ENCODE measurements around the gene TSPY8. TPM values are rescaled to one million over a fixed set of nuclear protein-coding genes. Genes with fewer than 3 reads are reported as not detected.
"Not testable (repeated sequence)": the region's sequence is repeated elsewhere in the genome, so short reads cannot be mapped to it uniquely, and the experiment has no call there.

The TSPY8 gene
- not detected for total RNA-seq (ENCODE audit: unreplicated experiment)
- long read RNA-seq = 0 reads

- H3K4me1 Mint-ChIP-seq (ENCODE audit: low read depth, unreplicated experiment); H3K36me3 Mint-ChIP-seq (ENCODE audit: unreplicated experiment); H3K27ac Mint-ChIP-seq (ENCODE audit: unreplicated experiment); H3K27me3 Mint-ChIP-seq (ENCODE audit: unreplicated experiment); H3K9me3 Mint-ChIP-seq (ENCODE audit: unreplicated experiment); DNase-seq; H3K4me3 Mint-ChIP-seq (ENCODE audit: unreplicated experiment): not testable (repeated sequence)
These were observed at the start of gene TSPY8 for GRCh38 chrY:9357497-9357896. TSS of gene TSPY8 (plus strand) at chrY:9357797. CDS start at chrY:9357843, 46 bp downstream.

- Mint-ChIP-seq H3K27ac (ENCODE audit: unreplicated experiment) (no peak overlapping the region), H3K36me3 (ENCODE audit: unreplicated experiment) (no peaks in the 10 kb centered on the region), H3K4me3 (ENCODE audit: unreplicated experiment) (no peak overlapping the region), H3K27me3 (ENCODE audit: unreplicated experiment) (no peaks in the 10 kb centered on the region), H3K4me1 (ENCODE audit: low read depth, unreplicated experiment) (no peaks in the 10 kb centered on the region), H3K9me3 (ENCODE audit: unreplicated experiment) (peaks cover 5% of the 10 kb centered on the region)
- no peak for DNase-seq
- no peak for TF ChIP-seq CTCF (IDR thresholded peaks at IDR 0.05; ENCODE audit: partially characterized antibody, unreplicated experiment)
These were observed 36.6 kb upstream of the TSPY8 start for GRCh38 chrY:9320996-9321395.

GRCh38 chrY:9337164-9337563, 20.4 kb upstream of the TSPY8 start, which contains the start of gene TSPY4:
TSS of gene TSPY4 (plus strand) at chrY:9337464. CDS start at chrY:9337510, 46 bp downstream.
- DNase-seq; H3K36me3 Mint-ChIP-seq (ENCODE audit: unreplicated experiment); H3K9me3 Mint-ChIP-seq (ENCODE audit: unreplicated experiment); H3K4me1 Mint-ChIP-seq (ENCODE audit: low read depth, unreplicated experiment); H3K27ac Mint-ChIP-seq (ENCODE audit: unreplicated experiment); H3K4me3 Mint-ChIP-seq (ENCODE audit: unreplicated experiment); H3K27me3 Mint-ChIP-seq (ENCODE audit: unreplicated experiment): not testable (repeated sequence)

GRCh38 chrY:9396527-9396926, 38.9 kb downstream of the TSPY8 start:
- H3K27me3 Mint-ChIP-seq (ENCODE audit: unreplicated experiment); H3K4me3 Mint-ChIP-seq (ENCODE audit: unreplicated experiment); DNase-seq; H3K27ac Mint-ChIP-seq (ENCODE audit: unreplicated experiment); H3K9me3 Mint-ChIP-seq (ENCODE audit: unreplicated experiment); H3K36me3 Mint-ChIP-seq (ENCODE audit: unreplicated experiment); H3K4me1 Mint-ChIP-seq (ENCODE audit: low read depth, unreplicated experiment): not testable (repeated sequence)

GRCh38 chrY:9398121-9398520, 40.5 kb downstream of the TSPY8 start, which contains the start of gene TSPY3:
TSS of gene TSPY3 (plus strand) at chrY:9398421. CDS start at chrY:9398467, 46 bp downstream.
- DNase-seq; H3K4me3 Mint-ChIP-seq (ENCODE audit: unreplicated experiment); H3K27ac Mint-ChIP-seq (ENCODE audit: unreplicated experiment); H3K9me3 Mint-ChIP-seq (ENCODE audit: unreplicated experiment); H3K4me1 Mint-ChIP-seq (ENCODE audit: low read depth, unreplicated experiment); H3K27me3 Mint-ChIP-seq (ENCODE audit: unreplicated experiment); H3K36me3 Mint-ChIP-seq (ENCODE audit: unreplicated experiment): not testable (repeated sequence)

Other genes starting within 250 kb of the TSPY8 start
- not detected for gene TSPY4, start 20.3 kb upstream of the TSPY8 start, total RNA-seq (ENCODE audit: unreplicated experiment)
- not detected for gene TSPY3, start 40.6 kb downstream of the TSPY8 start, total RNA-seq (ENCODE audit: unreplicated experiment)
- gene TSPY1, start 109.2 kb downstream of the TSPY8 start, total RNA-seq (ENCODE audit: unreplicated experiment) = not detected
- gene TSPY9, start 129.5 kb downstream of the TSPY8 start, total RNA-seq (ENCODE audit: unreplicated experiment) = not detected
- gene TSPY10, start 170.1 kb downstream of the TSPY8 start, total RNA-seq (ENCODE audit: unreplicated experiment) = not detected

Measured in glutamatergic neuron (in vitro differentiated cells).